A673 (cell line): ENCODE results near the gene CCDC154.

ENCODE experiments used
- CTCF ChIP-seq: fragments of 300-800, 200-600 bp; sonication (generic); conservative IDR thresholded peaks from 2 replicates; pipeline ENCODE4 v1.5.1; 2017; ENCODE audit warnings: low read depth, mild to moderate bottlenecking, antibody characterized with exemption, low read length, moderate library complexity, mixed read lengths
- EZH2 ChIP-seq: fragments of 200-600 bp; sonication (generic); IDR thresholded peaks from 2 replicates; pipeline ENCODE4 v1.6.1; 2017; ENCODE audit warnings: borderline replicate concordance, low read depth, mild to moderate bottlenecking, mixed read lengths, antibody characterized with exemption, low read length; ENCODE audit not compliant: poor library complexity, severe bottlenecking

- TF ChIP-seq CTCF (no peak), EZH2 (no peak)
These were observed 49.9 kb downstream of the CCDC154 start for GRCh38 chr16:1394367-1394951.
